ENCODE data around the gene AGFG1. TPM values are rescaled to one million over a fixed set of nuclear protein-coding genes. Genes with fewer than 3 reads are reported as not detected.

The AGFG1 gene
- total RNA-seq, 1 experiment from 2014 or later, result 72.5 TPM

GRCh38 chr2:227610123-227610522, 138.2 kb downstream of the AGFG1 start:
- TF ChIP-seq ATF3 (IDR thresholded peaks at IDR 0.05) (no peak), ZBTB33 (IDR thresholded peaks at IDR 0.05; ENCODE audit: extremely low read depth, insufficient replicate concordance, low read length) (no peak)
- Histone ChIP-seq H3K4me2 (ENCODE audit: low read length) (no peak overlapping the region), H3K27ac (ENCODE audit: low read depth, low read length) (no peak overlapping the region), H2AFZ (ENCODE audit: low read depth, low read length, poor library complexity, severe bottlenecking) (no peak overlapping the region), H3K9me3 (ENCODE audit: control insufficient read depth in 1 of 2, insufficient read depth in 1 of 2, low read depth in 1 of 2, low read length in 2 of 2) (no peaks in the 10 kb centered on the region), H3K9ac (ENCODE audit: low read length) (no peak overlapping the region), H3K27me3 (ENCODE audit: insufficient read depth, low read length) (no peaks in the 10 kb centered on the region), H3K4me1 (ENCODE audit: control insufficient read depth in 1 of 2, insufficient read depth in 2 of 2, low read length in 2 of 2) (no peaks in the 10 kb centered on the region), H3K9me2 (ENCODE audit: insufficient read depth) (no peaks in the 10 kb centered on the region), H3K36me3 (ENCODE audit: control insufficient read depth in 1 of 2, insufficient read depth in 2 of 2, low read length in 2 of 2) (no peaks in the 10 kb centered on the region), H3K4me3 (replicated peaks in 1 of 2; ENCODE audit: low read depth in 1 of 2, low read length in 2 of 2) (no peak overlapping the region), H4K20me1 (ENCODE audit: insufficient read depth) (no peaks in the 10 kb centered on the region), H3K79me2 (ENCODE audit: insufficient read depth, low read length) (no peaks in the 10 kb centered on the region)
- DNase-seq (ENCODE audit: low read depth, low spot score), result no peak
- ChIA-PET RAD21 (ENCODE audit: low non-redundant PET in 1 of 2, low total read pairs in 2 of 2, uncharacterized antibody in 2 of 2, unreplicated experiment in 2 of 2) (no interaction called here), CTCF (no interaction called here), POLR2A (no interaction called here)
- intact Hi-C loops (cut with micrococcal nuclease), result no loop called here
- BruUV-seq (replicated peaks), result no TSS peak
- ATAC-seq, result no peak

Small RNA genes within 50 kb of the gene (microRNA-seq; reads per million reads assigned to microRNA genes)
- gene MIR5703 (ENCODE audit: borderline number of aligned reads), result not detected

Other genes starting within 250 kb of the AGFG1 start
- gene MFF, start 146.9 kb upstream of the AGFG1 start, total RNA-seq (2021; ENCODE audit: unreplicated experiment), result 68.2 TPM
- gene TM4SF20, start 92.8 kb upstream of the AGFG1 start, total RNA-seq (2021; ENCODE audit: unreplicated experiment), result not detected
- not detected for gene SCYGR1, start 84.2 kb upstream of the AGFG1 start, total RNA-seq (2021; ENCODE audit: unreplicated experiment)
- gene SCYGR2, start 126.7 kb downstream of the AGFG1 start, total RNA-seq (2021; ENCODE audit: unreplicated experiment), result not detected
- gene SCYGR3, start 142.7 kb downstream of the AGFG1 start, total RNA-seq (2021; ENCODE audit: unreplicated experiment), result not detected
- not detected for gene SCYGR4, start 145.3 kb downstream of the AGFG1 start, total RNA-seq (2021; ENCODE audit: unreplicated experiment)
- gene SCYGR5, start 194.6 kb downstream of the AGFG1 start, total RNA-seq (2021; ENCODE audit: unreplicated experiment), result not detected
- gene SLC19A3, start 245.9 kb downstream of the AGFG1 start, total RNA-seq (2021; ENCODE audit: unreplicated experiment), result not detected

Data from HCT116 (cell line).